WERI-Rb-1 (cell line): ENCODE data around the gene CHSY3.

Experiments used
- DNase-seq: peaks from one replicate; pipeline ENCODE4 v3.0.0-alpha.2; 2020
- H3K27ac ChIP-seq: fragments of 250-450 bp; sonication (Bioruptor Pico); 2 replicates; pipeline ENCODE4 v1.5.1; 2020; ENCODE audit warnings: mild to moderate bottlenecking, moderate library complexity
- H3K27me3 ChIP-seq: fragments of 250-450 bp; sonication (Bioruptor Pico); 2 replicates; pipeline ENCODE4 v1.5.1; 2021; ENCODE audit warnings: mild to moderate bottlenecking, low read depth, moderate library complexity; ENCODE audit not compliant: insufficient read depth, severe bottlenecking
- H3K36me3 ChIP-seq: fragments of 250-450 bp; sonication (Bioruptor Pico); 2 replicates; pipeline ENCODE4 v1.5.1; 2020; ENCODE audit warnings: mild to moderate bottlenecking, moderate library complexity
- H3K4me3 ChIP-seq: 2 replicates; pipeline ENCODE4 v1.5.1; 2011; ENCODE audit warnings: low read depth, mild to moderate bottlenecking, control low read depth, low read length
- H3K9me3 ChIP-seq: fragments of 250-450 bp; sonication (Bioruptor Pico); 2 replicates; pipeline ENCODE4 v1.5.1; 2021; ENCODE audit warnings: mild to moderate bottlenecking, moderate library complexity; ENCODE audit not compliant: severe bottlenecking
- TF ChIP-seq, protein P1 (sequence below): IDR thresholded peaks from 2 replicates; pipeline ENCODE4 v1.5.1; 2011; ENCODE audit warnings: low read depth, mild to moderate bottlenecking, control low read depth, inconsistent platforms, low read length

The CHSY3 gene

GRCh38 chr5:130092991-130093390, 188.7 kb downstream of the CHSY3 start:
- no peaks in the 10 kb centered on the region for H3K9me3 ChIP-seq
- TF ChIP-seq, protein P1, sequence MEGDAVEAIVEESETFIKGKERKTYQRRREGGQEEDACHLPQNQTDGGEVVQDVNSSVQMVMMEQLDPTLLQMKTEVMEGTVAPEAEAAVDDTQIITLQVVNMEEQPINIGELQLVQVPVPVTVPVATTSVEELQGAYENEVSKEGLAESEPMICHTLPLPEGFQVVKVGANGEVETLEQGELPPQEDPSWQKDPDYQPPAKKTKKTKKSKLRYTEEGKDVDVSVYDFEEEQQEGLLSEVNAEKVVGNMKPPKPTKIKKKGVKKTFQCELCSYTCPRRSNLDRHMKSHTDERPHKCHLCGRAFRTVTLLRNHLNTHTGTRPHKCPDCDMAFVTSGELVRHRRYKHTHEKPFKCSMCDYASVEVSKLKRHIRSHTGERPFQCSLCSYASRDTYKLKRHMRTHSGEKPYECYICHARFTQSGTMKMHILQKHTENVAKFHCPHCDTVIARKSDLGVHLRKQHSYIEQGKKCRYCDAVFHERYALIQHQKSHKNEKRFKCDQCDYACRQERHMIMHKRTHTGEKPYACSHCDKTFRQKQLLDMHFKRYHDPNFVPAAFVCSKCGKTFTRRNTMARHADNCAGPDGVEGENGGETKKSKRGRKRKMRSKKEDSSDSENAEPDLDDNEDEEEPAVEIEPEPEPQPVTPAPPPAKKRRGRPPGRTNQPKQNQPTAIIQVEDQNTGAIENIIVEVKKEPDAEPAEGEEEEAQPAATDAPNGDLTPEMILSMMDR: no peak
- no peak overlapping the region for H3K4me3 ChIP-seq
- no peak for DNase-seq
- no peak overlapping the region for H3K27ac ChIP-seq
- H3K36me3 ChIP-seq: no peaks in the 10 kb centered on the region
- H3K27me3 ChIP-seq: no peaks in the 10 kb centered on the region

GRCh38 chr5:130096483-130096882, 192.2 kb downstream of the CHSY3 start:
- no peak for DNase-seq
- no peak overlapping the region for H3K27ac ChIP-seq
- no peaks in the 10 kb centered on the region for H3K9me3 ChIP-seq
- H3K27me3 ChIP-seq: no peaks in the 10 kb centered on the region
- H3K36me3 ChIP-seq: no peaks in the 10 kb centered on the region
- no peak overlapping the region for H3K4me3 ChIP-seq
- TF ChIP-seq, protein P1: no peak

- Histone ChIP-seq H3K4me3 (no peak overlapping the region), H3K9me3 (no peaks in the 10 kb centered on the region), H3K27me3 (no peaks in the 10 kb centered on the region), H3K36me3 (no peaks in the 10 kb centered on the region), H3K27ac (no peak overlapping the region)
- TF ChIP-seq, protein P1: no peak
- no peak for DNase-seq
These were observed 194.7 kb downstream of the CHSY3 start for GRCh38 chr5:130099008-130099407.

DNA sequence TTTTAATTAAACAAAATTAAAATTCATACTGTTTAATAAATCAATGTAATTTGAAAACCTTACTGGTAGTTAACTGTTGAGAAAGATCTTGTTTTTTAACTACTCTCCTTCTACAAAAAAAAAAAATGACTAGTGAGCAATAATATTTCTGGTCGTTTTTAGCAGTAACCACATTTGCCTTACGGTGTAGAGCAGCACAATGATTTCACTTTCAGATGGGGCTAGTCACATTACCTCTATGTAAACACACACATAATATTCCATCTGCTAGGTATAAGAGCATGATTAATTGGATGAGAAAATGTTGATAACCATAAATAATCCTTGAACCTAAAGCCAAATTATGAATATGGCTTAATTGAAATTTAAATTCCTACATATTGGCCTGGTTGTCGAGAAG, 198.1 kb downstream of the CHSY3 start:
- Histone ChIP-seq H3K4me3 (no peak overlapping the region), H3K36me3 (no peaks in the 10 kb centered on the region), H3K9me3 (no peaks in the 10 kb centered on the region), H3K27me3 (no peaks in the 10 kb centered on the region), H3K27ac (no peak overlapping the region)
- TF ChIP-seq, protein P1: no peak
- DNase-seq: no peak

- Histone ChIP-seq H3K4me3 (no peak overlapping the region), H3K27ac (no peak overlapping the region), H3K9me3 (no peaks in the 10 kb centered on the region), H3K27me3 (no peaks in the 10 kb centered on the region), H3K36me3 (no peaks in the 10 kb centered on the region)
- TF ChIP-seq, protein P1: no peak
- DNase-seq: no peak
These were observed 198.7 kb downstream of the CHSY3 start for GRCh38 chr5:130102960-130103359.

GRCh38 chr5:130104895-130105688, 200.8 kb downstream of the CHSY3 start:
- Histone ChIP-seq H3K36me3 (no peaks in the 10 kb centered on the region), H3K27me3 (no peaks in the 10 kb centered on the region), H3K27ac (no peak overlapping the region), H3K9me3 (no peaks in the 10 kb centered on the region), H3K4me3 (no peak overlapping the region)
- DNase-seq: no peak
- TF ChIP-seq, protein P1: no peak
